NCI-H524 treated with DMSO at 0.1 percent for 48 hours (cell line): ENCODE results near the gene RBM6.
"Not testable (repeated sequence)": the region's sequence is repeated elsewhere in the genome, so short reads cannot be mapped to it uniquely, and the experiment has no call there.

Experiments
- DNase-seq: peaks from one replicate; lab custom pipeline; 2025; lab: John Stamatoyannopoulos, UW

Gene RBM6

GRCh38 chr3:49976942-49977341 is 37.0 kb downstream of the RBM6 start:
- DNase-seq = no peak

- no peak for DNase-seq
Measured at GRCh38 chr3:49984394-49984793, 44.4 kb downstream of the RBM6 start.

GRCh38 chr3:49992326-49992725 is 52.4 kb downstream of the RBM6 start:
- DNase-seq = no peak

GRCh38 chr3:49994476-49994875 is 54.5 kb downstream of the RBM6 start:
- no peak for DNase-seq

- no peak for DNase-seq
Measured at GRCh38 chr3:49996016-49996415, 56.1 kb downstream of the RBM6 start.

GRCh38 chr3:49997862-49998261 is 57.9 kb downstream of the RBM6 start:
- DNase-seq = no peak

GRCh38 chr3:49998326-49998725 is 58.4 kb downstream of the RBM6 start:
- DNase-seq = no peak

GRCh38 chr3:50001511-50001910 is 61.6 kb downstream of the RBM6 start:
- no peak for DNase-seq

GRCh38 chr3:50003216-50003615 is 63.3 kb downstream of the RBM6 start:
- no peak for DNase-seq

GRCh38 chr3:50003824-50004223 is 63.9 kb downstream of the RBM6 start:
- no peak for DNase-seq

- DNase-seq = no peak
Measured at GRCh38 chr3:50008931-50009330, 69.0 kb downstream of the RBM6 start.

GRCh38 chr3:50010959-50011358 is 71.0 kb downstream of the RBM6 start:
- no peak for DNase-seq

GRCh38 chr3:50015918-50016317 is 76.0 kb downstream of the RBM6 start:
- DNase-seq = no peak

GRCh38 chr3:50028346-50028745 is 88.4 kb downstream of the RBM6 start:
- no peak for DNase-seq

- not testable (repeated sequence) for DNase-seq
Measured at GRCh38 chr3:50031201-50031600, 91.3 kb downstream of the RBM6 start.

- no peak for DNase-seq
Measured at GRCh38 chr3:50044976-50045375, 105.0 kb downstream of the RBM6 start.

- DNase-seq = no peak
Measured at GRCh38 chr3:50047426-50047825, 107.5 kb downstream of the RBM6 start.

- DNase-seq = no peak
Measured at GRCh38 chr3:50050361-50050760, 110.4 kb downstream of the RBM6 start.

- no peak for DNase-seq
Measured at GRCh38 chr3:50057756-50058155, 117.8 kb downstream of the RBM6 start.

GRCh38 chr3:50068134-50068533 is 128.2 kb downstream of the RBM6 start:
- no peak for DNase-seq

GRCh38 chr3:50078091-50078490 is 138.1 kb downstream of the RBM6 start:
- no peak for DNase-seq

GRCh38 chr3:50078622-50079021 is 138.7 kb downstream of the RBM6 start:
- no peak for DNase-seq

GRCh38 chr3:50084951-50085350 is 145.0 kb downstream of the RBM6 start:
- DNase-seq = not testable (repeated sequence)

GRCh38 chr3:50088725-50089608 is 149.0 kb downstream of the RBM6 start, which contains the start of gene RBM5:
Gene RBM5, plus strand, starts transcription at chr3:50088919. Its CDS starts 1,516 bp downstream, at chr3:50090435.
- DNase-seq = peak; percentile 53
